GM18507 (cell line): ENCODE results near the gene RMI2.

Source experiments
- DNase-seq: peaks from one replicate; pipeline ENCODE4 v3.0.0; 2011; ENCODE audit warnings: low read depth; ENCODE audit not compliant: insufficient read length; ENCODE audit errors: extremely low spot score
- FAIRE-seq: peaks from 2 replicates; lab custom pipeline; 2011; peaks lifted over from hg19 to GRCh38; lab: Jason Lieb, UNC

The RMI2 gene

DNA sequence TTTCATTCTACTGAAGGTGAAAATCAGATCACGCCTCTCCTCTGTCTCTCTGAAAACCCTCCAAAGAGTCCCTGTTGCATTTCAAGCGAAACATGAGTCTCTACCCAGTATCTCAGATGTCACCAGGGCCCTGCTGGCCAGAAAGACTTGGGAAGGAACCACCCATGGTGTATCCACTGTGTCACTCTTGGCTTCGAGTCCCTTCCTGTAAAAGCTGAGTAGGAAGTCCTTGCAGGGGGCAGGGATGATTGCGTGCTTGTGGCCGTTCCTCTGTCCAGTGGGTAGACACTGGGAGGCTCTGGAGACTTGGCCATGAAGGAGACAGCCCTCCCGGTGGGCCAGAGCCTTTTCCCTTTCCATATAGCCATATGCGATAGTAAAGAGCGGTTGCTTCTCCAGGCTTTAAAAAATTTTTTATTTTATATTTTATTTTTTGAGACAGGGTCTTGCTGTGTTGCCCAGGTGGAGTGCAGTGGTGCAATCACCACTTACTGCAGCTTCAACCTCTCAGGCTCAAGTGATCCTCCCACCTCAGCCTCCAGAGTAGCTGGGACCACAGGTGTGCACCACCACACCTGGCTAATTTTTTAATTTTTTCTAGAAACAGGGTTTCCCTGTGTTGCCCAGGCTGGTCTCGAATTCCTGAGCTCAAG is 19.0 kb upstream of the RMI2 start:
- DNase-seq (no peak), FAIRE-seq (peak; percentile 67)

- DNase-seq (no peak), FAIRE-seq (no peak)
Measured at GRCh38 chr16:11326737-11327276, 18.5 kb upstream of the RMI2 start.

- DNase-seq: peak; percentile 45
- peak; percentile 83 for FAIRE-seq
Measured at GRCh38 chr16:11327277-11328171, 17.7 kb upstream of the RMI2 start.

DNA sequence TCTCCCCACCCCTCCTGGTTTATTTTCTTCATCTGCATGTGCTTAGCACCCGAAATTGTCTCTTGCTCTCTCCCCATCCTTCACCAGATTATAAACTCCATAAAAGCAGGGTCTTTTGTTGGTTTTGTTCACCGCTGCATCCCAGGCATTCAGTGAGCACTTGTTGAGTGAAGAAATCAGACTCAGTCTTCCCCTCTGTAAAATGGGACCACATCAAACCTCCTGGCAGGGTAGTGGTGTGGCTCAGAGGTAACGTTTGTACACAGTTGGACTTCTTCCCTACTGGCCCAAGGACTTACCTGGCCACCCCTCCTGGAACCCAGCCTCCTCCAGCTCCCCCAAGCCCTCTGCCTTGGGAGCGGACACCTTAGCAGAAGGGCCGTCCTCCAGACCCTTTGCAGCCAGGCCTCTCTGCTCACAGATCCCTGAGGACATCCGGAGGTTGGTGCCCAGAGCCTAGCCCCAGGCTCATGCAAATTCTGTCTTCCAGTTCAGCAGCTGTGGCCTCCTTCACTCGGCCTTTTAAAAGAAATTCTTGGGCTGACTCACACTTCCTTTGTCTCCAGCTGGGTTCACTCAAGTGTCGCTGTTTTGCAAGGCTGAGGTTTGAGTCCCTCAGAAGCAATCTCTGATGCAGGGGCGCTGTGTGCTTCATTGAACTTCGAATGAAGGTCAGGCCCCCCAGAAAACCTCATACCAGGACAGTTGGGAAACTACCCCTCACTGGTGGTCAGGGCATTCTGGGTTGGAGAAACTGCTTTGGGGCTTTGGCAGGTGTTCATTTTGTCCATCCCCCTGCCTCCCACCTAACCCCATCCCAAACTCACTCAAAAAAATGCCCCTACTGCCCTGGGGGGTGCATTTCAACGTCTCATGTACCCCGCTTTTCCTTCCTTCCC is 16.8 kb upstream of the RMI2 start:
- DNase-seq: peak; percentile 75
- peak; percentile 99 for FAIRE-seq

GRCh38 chr16:11329071-11329491 is 16.2 kb upstream of the RMI2 start:
- DNase-seq (no peak), FAIRE-seq (no peak)

- DNase-seq (no peak), FAIRE-seq (no peak)
Measured at GRCh38 chr16:11329891-11330290, 15.4 kb upstream of the RMI2 start.

DNA sequence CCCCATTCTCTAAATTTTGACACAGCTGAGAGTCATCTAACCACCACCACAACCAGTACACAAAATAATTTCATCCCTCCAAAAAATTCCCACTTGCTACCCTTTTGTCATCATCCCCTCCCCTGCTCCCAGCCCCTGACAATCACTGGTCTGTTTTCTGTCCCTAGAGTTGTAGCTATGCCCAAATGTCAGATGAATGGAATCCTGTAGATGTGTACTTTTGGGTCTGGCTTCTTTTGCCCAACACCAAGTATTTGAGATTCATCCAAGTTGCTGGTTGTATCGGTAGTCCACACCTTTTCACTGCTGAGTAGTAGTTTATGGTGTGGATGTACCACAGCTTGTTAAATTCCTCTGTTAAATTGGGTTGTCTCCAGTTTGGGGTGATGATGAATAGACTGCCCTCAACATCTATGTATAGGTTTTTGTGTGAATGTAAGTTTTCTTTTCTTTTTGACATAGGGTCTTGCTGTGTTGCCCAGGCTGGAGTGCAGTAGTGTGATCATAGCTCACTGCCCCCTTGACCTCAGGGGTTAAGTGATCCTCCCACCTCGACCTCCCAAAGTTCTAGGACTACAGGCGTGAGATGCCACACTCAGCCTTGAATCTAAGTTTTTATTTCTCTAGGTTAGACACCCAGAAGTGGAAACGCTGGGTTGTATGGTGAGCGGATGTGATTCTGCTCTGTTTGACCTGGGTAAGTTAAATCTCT is 14.6 kb upstream of the RMI2 start:
- no peak for FAIRE-seq

GRCh38 chr16:11331967-11332366 is 13.3 kb upstream of the RMI2 start:
- FAIRE-seq (no peak), DNase-seq (no peak)

More for the DNA sequence above, 14.6 kb upstream of the RMI2 start:
- DNase-seq: no peak

DNA sequence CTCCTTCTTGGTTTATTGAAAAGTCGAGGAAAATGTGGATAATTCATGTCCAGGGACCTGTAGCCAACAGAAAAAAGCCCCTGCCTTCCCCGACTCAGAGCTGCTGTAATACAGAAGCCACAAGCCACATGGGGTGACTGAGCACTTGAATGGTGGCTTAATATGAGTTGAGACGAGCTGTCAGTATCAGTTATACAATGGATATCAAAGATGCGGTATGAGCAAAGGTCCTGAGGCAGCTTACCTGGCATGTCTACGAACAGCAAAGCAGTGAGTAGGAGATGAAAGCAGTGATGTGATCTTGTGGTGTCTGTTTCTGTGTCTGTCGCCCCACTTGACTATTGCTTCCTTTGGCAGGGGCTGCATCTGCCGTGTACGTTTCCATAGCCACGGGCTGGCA is 12.2 kb upstream of the RMI2 start:
- FAIRE-seq: no peak
- no peak for DNase-seq

DNA sequence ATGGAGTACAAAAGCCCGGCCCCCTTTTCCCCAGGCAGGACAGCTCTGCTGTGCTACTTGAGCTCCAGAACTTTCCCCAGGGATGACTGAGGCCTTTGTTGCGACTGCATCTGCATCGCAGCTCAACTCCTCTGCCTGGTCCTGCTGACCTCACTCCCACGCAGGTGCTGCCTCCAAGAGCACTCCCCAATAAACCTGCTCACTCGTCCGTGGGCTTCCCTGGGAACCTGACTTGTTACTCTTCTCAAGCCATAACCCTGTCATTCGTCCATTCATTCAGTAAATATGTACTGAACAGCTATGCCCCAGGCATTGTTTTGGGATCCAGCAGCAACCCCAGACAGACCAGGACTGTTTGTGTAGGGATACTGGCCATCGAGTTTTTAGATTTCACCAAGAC is 11.6 kb upstream of the RMI2 start:
- FAIRE-seq: no peak
- no peak for DNase-seq

- FAIRE-seq: no peak
- DNase-seq: no peak
Measured at GRCh38 chr16:11334831-11335404, 10.3 kb upstream of the RMI2 start.

GRCh38 chr16:11339075-11339474 is 6.2 kb upstream of the RMI2 start:
- no peak for DNase-seq
- FAIRE-seq: no peak

DNA sequence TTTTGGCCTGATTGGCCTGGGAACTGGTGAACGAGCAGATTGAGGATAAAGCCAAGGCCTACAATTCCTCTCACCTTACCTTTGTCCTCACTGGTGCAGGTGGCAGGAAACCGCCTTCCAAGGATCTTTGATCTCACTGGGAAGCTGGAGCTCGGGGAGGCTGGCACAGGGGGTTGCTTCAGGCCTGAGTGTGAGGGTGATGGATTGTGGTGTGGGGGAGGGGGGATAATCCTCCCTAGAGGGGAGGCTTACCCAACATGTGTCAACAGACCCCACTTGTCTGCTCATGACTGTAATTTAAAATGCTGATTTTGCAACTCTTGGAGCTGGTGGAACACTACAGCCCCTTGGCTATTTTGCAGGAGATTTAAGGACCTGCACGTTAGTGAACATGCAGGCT is 4.5 kb upstream of the RMI2 start:
- no peak for FAIRE-seq

GRCh38 chr16:11341371-11341770 is 3.9 kb upstream of the RMI2 start:
- no peak for DNase-seq
- no peak for FAIRE-seq

More for the DNA sequence above, 4.5 kb upstream of the RMI2 start:
- no peak for DNase-seq

DNA sequence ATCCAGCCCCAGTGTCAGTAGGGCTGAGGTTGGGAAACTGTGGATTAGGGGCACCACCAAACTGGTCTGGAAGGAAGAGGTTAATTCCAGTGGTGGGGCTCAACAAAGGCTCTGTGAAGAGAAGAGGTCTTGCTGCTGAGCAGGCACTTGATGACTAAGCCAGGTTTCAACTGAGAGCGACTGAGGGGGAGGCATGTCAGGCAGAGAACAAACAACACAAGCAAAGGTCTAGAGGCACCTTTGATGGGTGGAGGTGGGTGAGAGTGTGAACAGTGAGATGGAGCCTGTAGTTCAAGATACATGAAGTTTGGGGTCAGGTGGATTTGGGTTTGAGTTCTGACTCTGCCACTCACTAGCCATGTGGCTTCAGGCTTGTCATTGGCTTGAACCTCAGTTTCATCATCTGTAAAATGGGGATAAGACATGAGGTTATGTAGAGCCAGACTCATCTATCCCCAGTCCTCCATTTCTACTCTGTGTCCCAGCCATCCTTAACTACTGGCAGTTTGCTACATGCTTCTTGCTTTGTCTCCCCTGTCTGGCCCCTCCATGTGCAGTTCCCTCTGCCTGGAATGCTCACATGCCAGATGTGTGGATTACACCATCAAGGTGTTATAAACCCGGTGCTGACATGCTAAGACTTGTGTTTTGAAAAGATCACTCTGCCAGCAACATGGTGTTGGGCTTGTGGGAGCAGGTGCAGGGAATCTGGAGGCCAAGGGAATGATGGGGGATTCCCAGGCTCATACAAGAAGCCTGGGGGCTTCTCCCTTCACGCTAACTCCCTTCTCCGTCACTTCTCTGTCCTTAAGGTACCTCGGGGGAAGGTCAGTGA is 3.0 kb upstream of the RMI2 start:
- FAIRE-seq (no peak), DNase-seq (no peak)

DNA sequence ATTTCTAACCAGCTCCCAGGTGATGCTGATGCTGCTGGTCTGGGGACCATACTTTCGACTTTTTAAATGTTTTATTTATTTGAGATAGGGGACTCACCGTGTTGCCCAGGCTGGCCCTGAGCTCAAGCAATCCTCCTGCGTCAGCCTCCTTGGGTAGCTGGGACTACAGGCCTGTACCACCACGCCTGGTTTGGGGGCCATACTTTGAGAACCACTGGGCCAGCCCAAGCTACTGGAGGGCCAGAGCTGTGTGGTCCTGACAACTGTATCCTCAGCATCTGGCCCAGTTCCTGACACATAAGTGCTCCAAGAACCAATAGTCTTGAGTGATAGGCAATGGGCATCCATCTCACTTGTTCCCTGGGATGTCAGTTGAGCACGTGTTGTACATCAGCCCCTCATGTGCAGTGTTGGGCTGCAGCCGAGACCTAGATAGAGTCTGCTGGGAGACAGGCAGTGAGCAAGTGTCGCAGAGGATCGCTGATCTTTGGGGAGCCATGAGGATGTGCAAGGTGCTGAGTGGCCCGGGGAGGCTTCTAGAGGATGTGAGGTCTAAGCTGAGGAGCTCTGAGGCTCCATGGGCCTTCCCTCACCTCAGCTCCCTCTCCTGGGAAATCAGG is 1.6 kb downstream of the RMI2 start:
- DNase-seq: no peak
- no peak for FAIRE-seq

DNA sequence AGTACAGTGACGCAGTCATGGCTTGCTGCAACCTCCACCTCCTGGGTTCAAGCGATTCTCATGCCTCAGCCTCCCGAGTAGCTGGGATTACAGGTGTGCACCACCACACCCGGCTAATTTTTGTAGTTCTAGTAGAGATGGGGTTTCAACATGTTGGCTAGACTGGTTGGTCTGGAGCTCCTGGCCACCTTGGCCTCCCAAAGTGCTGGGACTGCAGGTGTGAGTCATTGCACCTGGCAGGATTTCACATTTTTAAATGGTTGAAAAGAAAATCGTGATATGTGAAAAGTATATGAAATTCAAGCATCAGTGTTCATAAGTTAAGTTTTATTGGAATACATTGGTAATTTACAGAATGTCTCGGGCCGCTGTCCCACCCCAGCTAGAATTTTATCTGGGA is 2.6 kb downstream of the RMI2 start:
- FAIRE-seq: no peak
- DNase-seq: no peak
